Keratinocyte (primary cell): Measurements from ENCODE around the gene MAPK1IP1L.

ENCODE experiments used
- EZH2 ChIP-seq: IDR thresholded peaks from one replicate; pipeline ENCODE4 v1.6.1; 2012; ENCODE audit warnings: inconsistent platforms, mild to moderate bottlenecking, low read length, moderate library complexity
- TF ChIP-seq, protein P1 (sequence below), 3 experiments: IDR thresholded peaks in 1 of 3; conservative IDR thresholded peaks in 1 of 3; optimal IDR thresholded peaks in 1 of 3; 2 replicates in 2 of 3; 3 replicates in 1 of 3; pipeline versions ENCODE3 to v1.5.1; 2011; ENCODE audit warnings: low read length in 3 of 3, mild to moderate bottlenecking in 3 of 3, moderate library complexity in 2 of 3, control low read depth in 1 of 3, inconsistent platforms in 1 of 3; ENCODE audit not compliant: insufficient read depth in 2 of 3; ENCODE audit errors: extremely low read depth in 1 of 3

DNA sequence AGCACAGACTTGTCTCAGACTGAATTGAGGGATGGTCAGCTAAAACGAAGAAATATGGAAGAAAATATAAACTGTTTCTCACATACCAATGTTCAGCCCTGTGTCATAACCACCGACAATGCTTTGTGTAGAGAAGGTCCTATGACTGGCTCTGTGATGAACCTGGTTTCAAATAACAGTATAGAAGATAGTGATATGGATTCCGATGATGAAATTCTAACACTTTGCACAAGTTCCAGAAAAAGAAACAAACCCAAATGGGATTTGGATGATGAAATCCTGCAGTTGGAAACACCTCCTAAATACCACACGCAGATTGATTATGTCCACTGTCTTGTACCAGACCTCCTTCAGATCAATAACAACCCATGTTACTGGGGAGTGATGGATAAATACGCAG is 7.9 kb upstream of the MAPK1IP1L start:
- TF ChIP-seq, protein P1, sequence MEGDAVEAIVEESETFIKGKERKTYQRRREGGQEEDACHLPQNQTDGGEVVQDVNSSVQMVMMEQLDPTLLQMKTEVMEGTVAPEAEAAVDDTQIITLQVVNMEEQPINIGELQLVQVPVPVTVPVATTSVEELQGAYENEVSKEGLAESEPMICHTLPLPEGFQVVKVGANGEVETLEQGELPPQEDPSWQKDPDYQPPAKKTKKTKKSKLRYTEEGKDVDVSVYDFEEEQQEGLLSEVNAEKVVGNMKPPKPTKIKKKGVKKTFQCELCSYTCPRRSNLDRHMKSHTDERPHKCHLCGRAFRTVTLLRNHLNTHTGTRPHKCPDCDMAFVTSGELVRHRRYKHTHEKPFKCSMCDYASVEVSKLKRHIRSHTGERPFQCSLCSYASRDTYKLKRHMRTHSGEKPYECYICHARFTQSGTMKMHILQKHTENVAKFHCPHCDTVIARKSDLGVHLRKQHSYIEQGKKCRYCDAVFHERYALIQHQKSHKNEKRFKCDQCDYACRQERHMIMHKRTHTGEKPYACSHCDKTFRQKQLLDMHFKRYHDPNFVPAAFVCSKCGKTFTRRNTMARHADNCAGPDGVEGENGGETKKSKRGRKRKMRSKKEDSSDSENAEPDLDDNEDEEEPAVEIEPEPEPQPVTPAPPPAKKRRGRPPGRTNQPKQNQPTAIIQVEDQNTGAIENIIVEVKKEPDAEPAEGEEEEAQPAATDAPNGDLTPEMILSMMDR (optimal IDR thresholded peaks at IDR 0.05 in 1 of 3, IDR thresholded peaks at IDR 0.05 in 1 of 3, conservative IDR thresholded peaks at IDR 0.05 in 1 of 3; ENCODE audit: extremely low read depth in 1 of 3, insufficient read depth in 2 of 3, low read length in 3 of 3) = no peak
- no peak for TF ChIP-seq EZH2
